ACC112 (cell line): ENCODE measurements around the gene COL8A1.

Experiments
- H2AFZ ChIP-seq: fragments of 200-600 bp; sonication (generic); one replicate; pipeline ENCODE4 v1.6.0; 2017; ENCODE audit warnings: antibody characterized with exemption, low read length; ENCODE audit not compliant: unreplicated experiment
- H3K27ac ChIP-seq: fragments of 200-600 bp; sonication (generic); 2 replicates; pipeline ENCODE4 v1.5.1; 2014; ENCODE audit warnings: low read depth, mild to moderate bottlenecking, antibody characterized with exemption, low read length, moderate library complexity
- H3K27me3 ChIP-seq: fragments of 200-600 bp; sonication (generic); 2 replicates; pipeline ENCODE4 v1.6.1; 2014; ENCODE audit warnings: mild to moderate bottlenecking, antibody characterized with exemption, low read length, moderate library complexity, mixed read lengths; ENCODE audit not compliant: insufficient read depth
- H3K36me3 ChIP-seq: fragments of 200-600 bp; sonication (generic); 2 replicates; pipeline ENCODE4 v1.6.1; 2016; ENCODE audit warnings: mild to moderate bottlenecking, antibody characterized with exemption, low read length, moderate library complexity, mixed read lengths; ENCODE audit not compliant: insufficient read depth
- H3K4me1 ChIP-seq: fragments of 200-600 bp; sonication (generic); one replicate; pipeline ENCODE4 v1.6.1; 2016; ENCODE audit warnings: low read length, mixed read lengths; ENCODE audit not compliant: insufficient read depth, unreplicated experiment, control insufficient read depth
- H3K4me3 ChIP-seq: fragments of 200-600 bp; sonication (generic); 2 replicates; pipeline ENCODE4 v1.5.1; 2014; ENCODE audit warnings: mild to moderate bottlenecking, low read depth, low read length
- H3K79me2 ChIP-seq: fragments of 200-600 bp; sonication (generic); one replicate; pipeline ENCODE4 v1.6.0; 2016; ENCODE audit warnings: low read length; ENCODE audit not compliant: control insufficient read depth, unreplicated experiment, insufficient read depth

Gene COL8A1

GRCh38 chr3:99706410-99706809 is 68.0 kb downstream of the COL8A1 start:
- H3K36me3 ChIP-seq = peaks cover 35% of the 10 kb centered on the region
- peak overlapping the region; percentile 27; the same call in 1 of the 2 replicates for H3K27ac ChIP-seq
- no peak overlapping the region for H2AFZ ChIP-seq
- H3K4me1 ChIP-seq = peaks cover 24% of the 10 kb centered on the region
- no peak overlapping the region for H3K4me3 ChIP-seq
- no peaks in the 10 kb centered on the region for H3K27me3 ChIP-seq
- H3K79me2 ChIP-seq = peaks cover 22% of the 10 kb centered on the region

- Histone ChIP-seq H3K4me1 (peaks cover 15% of the 10 kb centered on the region), H3K4me3 (no peak overlapping the region), H3K79me2 (peaks cover 8% of the 10 kb centered on the region), H2AFZ (no peak overlapping the region), H3K27me3 (no peaks in the 10 kb centered on the region), H3K36me3 (peaks cover 30% of the 10 kb centered on the region), H3K27ac (no peak overlapping the region; the same call in 1 of the 2 replicates)
Measured at GRCh38 chr3:99708207-99708745, 69.9 kb downstream of the COL8A1 start.

- Histone ChIP-seq H3K27me3 (no peaks in the 10 kb centered on the region), H2AFZ (no peak overlapping the region), H3K27ac (peak overlapping the region; percentile 32; the same call in 1 of the 2 replicates), H3K79me2 (peaks cover 5% of the 10 kb centered on the region), H3K4me1 (peaks cover 22% of the 10 kb centered on the region), H3K4me3 (no peak overlapping the region), H3K36me3 (peaks cover 27% of the 10 kb centered on the region)
Measured at GRCh38 chr3:99709686-99710085, 71.3 kb downstream of the COL8A1 start.

- H2AFZ ChIP-seq = no peak overlapping the region
- peak overlapping the region; percentile 68; the same call in 1 of the 2 replicates for H3K27ac ChIP-seq
- peaks cover 22% of the 10 kb centered on the region for H3K4me1 ChIP-seq
- no peak overlapping the region for H3K4me3 ChIP-seq
- H3K79me2 ChIP-seq = peaks cover 5% of the 10 kb centered on the region
- peaks cover 25% of the 10 kb centered on the region for H3K36me3 ChIP-seq
- no peaks in the 10 kb centered on the region for H3K27me3 ChIP-seq
Measured at GRCh38 chr3:99710094-99710493, 71.7 kb downstream of the COL8A1 start.

- Histone ChIP-seq H2AFZ (no peak overlapping the region), H3K4me1 (peaks cover 30% of the 10 kb centered on the region), H3K4me3 (no peak overlapping the region), H3K79me2 (peaks cover under 1% of the 10 kb centered on the region), H3K36me3 (peaks cover 21% of the 10 kb centered on the region), H3K27ac (peak overlapping the region; percentile 68), H3K27me3 (no peaks in the 10 kb centered on the region)
Measured at GRCh38 chr3:99711351-99711750, 73.0 kb downstream of the COL8A1 start.

GRCh38 chr3:99712291-99712954 is 74.0 kb downstream of the COL8A1 start:
- Histone ChIP-seq H2AFZ (no peak overlapping the region), H3K4me3 (no peak overlapping the region), H3K27ac (peak overlapping the region; percentile 68; the same call in 1 of the 2 replicates), H3K4me1 (peaks cover 36% of the 10 kb centered on the region), H3K36me3 (peaks cover 11% of the 10 kb centered on the region; the same call in 1 of the 2 replicates), H3K27me3 (no peaks in the 10 kb centered on the region), H3K79me2 (no peaks in the 10 kb centered on the region)

- H3K4me3 ChIP-seq = no peak overlapping the region
- H2AFZ ChIP-seq = no peak overlapping the region
- no peaks in the 10 kb centered on the region for H3K27me3 ChIP-seq
- no peaks in the 10 kb centered on the region for H3K79me2 ChIP-seq
- H3K27ac ChIP-seq = peak overlapping the region; percentile 68
- peaks cover 10% of the 10 kb centered on the region; the same call in 1 of the 2 replicates for H3K36me3 ChIP-seq
- peaks cover 36% of the 10 kb centered on the region for H3K4me1 ChIP-seq
Measured at GRCh38 chr3:99713440-99713839, 75.0 kb downstream of the COL8A1 start.

- no peak overlapping the region for H3K4me3 ChIP-seq
- peaks cover 7% of the 10 kb centered on the region; the same call in 1 of the 2 replicates for H3K36me3 ChIP-seq
- no peaks in the 10 kb centered on the region for H3K79me2 ChIP-seq
- peak overlapping the region; percentile 68 for H3K27ac ChIP-seq
- H2AFZ ChIP-seq = no peak overlapping the region
- H3K4me1 ChIP-seq = peaks cover 37% of the 10 kb centered on the region
- H3K27me3 ChIP-seq = no peaks in the 10 kb centered on the region
Measured at GRCh38 chr3:99714146-99714545, 75.8 kb downstream of the COL8A1 start.

GRCh38 chr3:99714575-99714974 is 76.2 kb downstream of the COL8A1 start:
- H3K27me3 ChIP-seq = no peaks in the 10 kb centered on the region
- peak overlapping the region; percentile 68 for H3K27ac ChIP-seq
- H3K79me2 ChIP-seq = no peaks in the 10 kb centered on the region
- no peak overlapping the region for H3K4me3 ChIP-seq
- peaks cover 41% of the 10 kb centered on the region for H3K4me1 ChIP-seq
- peaks cover 3% of the 10 kb centered on the region; the same call in 1 of the 2 replicates for H3K36me3 ChIP-seq
- no peak overlapping the region for H2AFZ ChIP-seq

GRCh38 chr3:99716463-99716995 is 78.1 kb downstream of the COL8A1 start:
- Histone ChIP-seq H3K36me3 (no peaks in the 10 kb centered on the region), H2AFZ (no peak overlapping the region), H3K27ac (peak overlapping the region; percentile 68), H3K27me3 (no peaks in the 10 kb centered on the region), H3K4me3 (no peak overlapping the region), H3K4me1 (peaks cover 59% of the 10 kb centered on the region), H3K79me2 (no peaks in the 10 kb centered on the region)
